ENCODE measurements around the gene KIF20A. TPM values are rescaled to one million over a fixed set of nuclear protein-coding genes. Genes with fewer than 3 reads are reported as not detected.

Gene KIF20A
- polyA plus RNA-seq, 2 of the 4 experiments (the other 2 are of a cell fraction): 37.4 to 45.0 TPM

DNA sequence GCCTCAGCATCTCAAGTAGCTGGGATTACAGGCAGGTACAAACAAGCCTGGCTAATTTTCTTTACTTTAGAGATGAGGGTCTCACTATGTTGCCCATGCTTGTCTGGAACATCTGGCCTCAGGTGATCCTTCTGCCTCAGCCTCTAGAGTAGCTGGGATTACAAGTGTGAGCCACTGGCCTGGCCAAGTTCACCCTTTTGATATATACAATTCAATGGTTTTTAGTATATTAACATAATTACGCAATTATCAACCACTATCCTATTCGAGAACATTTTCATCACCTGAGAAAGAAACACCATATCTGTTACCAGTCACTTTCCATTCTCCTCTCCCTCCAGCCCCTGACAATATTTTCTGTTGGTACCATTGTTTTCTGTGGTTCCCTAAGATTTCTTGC is 37.9 kb downstream of the KIF20A start:
- CTCF ChIA-PET: interaction anchor here (0.9 to 2.1 kb wide), 4 partner anchors 36 to 196 kb away, joined by 3 to 11 read pairs (median 6); no protein-coding TSS in a partner anchor
- DNase-seq (ENCODE audit: low read depth in 1 of 2, low spot score in 1 of 2) (no peak), ATAC-seq (no peak), FAIRE-seq (no peak)
- WGBS (ENCODE audit: missing lambda C conversion rate): 76% methylated on average over 2 of the region's 2 CpGs
- POLR2A ChIA-PET: no interaction called here
- no peaks in the 10 kb centered on the region for H3K9me3 ChIP-seq
- H3K4me3 ChIP-seq: no peak overlapping the region
- peaks cover 6% of the 10 kb centered on the region; the same call in 2 of the 3 replicates for H3K4me1 ChIP-seq
- no peak for TF ChIP-seq GATA3 (IDR thresholded peaks at IDR 0.05; ENCODE audit: borderline replicate concordance)
- peak; percentile 38 to 41; a peak in 2 of 4 replicates for TF ChIP-seq CEBPB (IDR thresholded peaks at IDR 0.05)
- no peak overlapping the region for H3K27ac ChIP-seq
- H3K4me2 ChIP-seq: no peak overlapping the region

DNA sequence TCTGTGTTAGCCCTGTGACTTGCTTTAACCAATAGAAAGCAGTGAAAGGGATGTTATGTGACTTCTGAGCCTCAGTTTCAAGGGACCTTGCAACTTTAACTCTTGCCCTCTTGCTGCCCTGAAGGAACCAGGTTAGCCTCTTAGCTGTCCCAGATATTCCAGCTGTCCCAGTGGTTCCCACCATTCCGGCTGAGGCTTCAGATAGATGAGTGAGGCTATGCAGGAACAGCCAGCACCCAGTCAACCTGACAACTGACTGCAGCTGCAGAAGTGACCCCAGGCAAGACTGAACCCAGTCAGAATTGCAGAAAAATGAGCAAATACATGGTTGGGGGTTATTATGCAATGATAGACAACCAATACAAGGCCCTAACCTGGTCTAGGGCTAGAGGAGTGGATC is 44.6 kb downstream of the KIF20A start:
- DNase-seq (ENCODE audit: low read depth in 1 of 2, low spot score in 1 of 2) (no peak), FAIRE-seq (no peak), ATAC-seq (peak; percentile 19 to 61; a peak in 5 of 6 replicates)
- Histone ChIP-seq H3K4me2 (no peak overlapping the region), H3K9me3 (peaks cover 20% of the 10 kb centered on the region), H3K4me3 (no peak overlapping the region), H3K4me1 (no peaks in the 10 kb centered on the region), H3K27ac (no peak overlapping the region)
- ChIA-PET POLR2A (interaction anchor here (0.7 kb wide), 1 partner anchor 115 kb away, joined by 3 read pairs; the partner anchor contains the start of gene FAM53C), CTCF (interaction anchor here (0.6 to 6.8 kb wide), 45 partner anchors 9 to 235 kb away, joined by 3 to 86 read pairs (median 4); partner anchors contain the start of genes BRD8, CDC23, FAM53C and KDM3B)
- WGBS (ENCODE audit: missing lambda C conversion rate): 88% methylated on average over 1 of the region's 1 CpG
- TF ChIP-seq, protein P1, sequence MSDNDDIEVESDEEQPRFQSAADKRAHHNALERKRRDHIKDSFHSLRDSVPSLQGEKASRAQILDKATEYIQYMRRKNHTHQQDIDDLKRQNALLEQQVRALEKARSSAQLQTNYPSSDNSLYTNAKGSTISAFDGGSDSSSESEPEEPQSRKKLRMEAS (IDR thresholded peaks at IDR 0.05): no peak
- TF ChIP-seq, protein P2, sequence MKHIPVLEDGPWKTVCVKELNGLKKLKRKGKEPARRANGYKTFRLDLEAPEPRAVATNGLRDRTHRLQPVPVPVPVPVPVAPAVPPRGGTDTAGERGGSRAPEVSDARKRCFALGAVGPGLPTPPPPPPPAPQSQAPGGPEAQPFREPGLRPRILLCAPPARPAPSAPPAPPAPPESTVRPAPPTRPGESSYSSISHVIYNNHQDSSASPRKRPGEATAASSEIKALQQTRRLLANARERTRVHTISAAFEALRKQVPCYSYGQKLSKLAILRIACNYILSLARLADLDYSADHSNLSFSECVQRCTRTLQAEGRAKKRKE (CRISPR knock-in tag; IDR thresholded peaks at IDR 0.05; ENCODE audit: low read depth): no peak
- TF ChIP-seq CBX8 (IDR thresholded peaks at IDR 0.05) (no peak), HDAC2 (IDR thresholded peaks at IDR 0.05) (no peak), MAZ (IDR thresholded peaks at IDR 0.05; ENCODE audit: borderline replicate concordance, low read depth, low read length) (no peak)
- TF ChIP-seq, protein P3, sequence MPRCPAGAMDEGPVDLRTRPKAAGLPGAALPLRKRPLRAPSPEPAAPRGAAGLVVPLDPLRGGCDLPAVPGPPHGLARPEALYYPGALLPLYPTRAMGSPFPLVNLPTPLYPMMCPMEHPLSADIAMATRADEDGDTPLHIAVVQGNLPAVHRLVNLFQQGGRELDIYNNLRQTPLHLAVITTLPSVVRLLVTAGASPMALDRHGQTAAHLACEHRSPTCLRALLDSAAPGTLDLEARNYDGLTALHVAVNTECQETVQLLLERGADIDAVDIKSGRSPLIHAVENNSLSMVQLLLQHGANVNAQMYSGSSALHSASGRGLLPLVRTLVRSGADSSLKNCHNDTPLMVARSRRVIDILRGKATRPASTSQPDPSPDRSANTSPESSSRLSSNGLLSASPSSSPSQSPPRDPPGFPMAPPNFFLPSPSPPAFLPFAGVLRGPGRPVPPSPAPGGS (IDR thresholded peaks at IDR 0.05): no peak

DNA sequence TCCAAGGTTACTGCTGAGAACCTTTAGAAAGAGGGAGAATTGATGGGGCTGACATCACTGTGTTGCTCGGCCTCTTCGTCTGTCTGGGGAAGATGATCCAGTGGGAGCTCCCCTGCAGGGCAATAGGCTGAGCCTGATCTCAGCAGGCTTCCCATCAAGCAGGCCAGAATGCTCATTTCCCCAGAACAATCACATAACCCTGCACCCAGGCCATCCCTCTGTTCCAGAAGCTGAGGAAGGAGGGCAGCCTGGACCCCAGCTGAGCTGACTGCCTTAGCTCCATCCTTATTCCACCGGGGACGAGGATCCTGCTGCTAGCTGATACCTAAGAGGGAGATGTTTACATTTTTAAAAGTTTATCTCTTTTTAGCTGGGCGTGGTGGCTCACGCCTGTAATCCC is 45.8 kb downstream of the KIF20A start:
- DNase-seq (ENCODE audit: low read depth in 1 of 2, low spot score in 1 of 2): no peak
- Histone ChIP-seq H3K9me3 (peaks cover 20% of the 10 kb centered on the region), H3K4me2 (no peak overlapping the region), H3K4me1 (no peaks in the 10 kb centered on the region; the same call in 2 of the 3 replicates), H3K4me3 (no peak overlapping the region), H3K27ac (no peak overlapping the region)
- ChIA-PET POLR2A (interaction anchor here (0.8 kb wide), 1 partner anchor 11 kb away, joined by 3 read pairs; no protein-coding TSS in a partner anchor), CTCF (interaction anchor here (0.6 to 6.8 kb wide), 7 partner anchors 11 to 161 kb away, joined by 3 to 86 read pairs (median 18); partner anchors contain the start of genes CDC23 and KDM3B)
- no peak for FAIRE-seq
- no peak for ATAC-seq
- TF ChIP-seq, protein P4, sequence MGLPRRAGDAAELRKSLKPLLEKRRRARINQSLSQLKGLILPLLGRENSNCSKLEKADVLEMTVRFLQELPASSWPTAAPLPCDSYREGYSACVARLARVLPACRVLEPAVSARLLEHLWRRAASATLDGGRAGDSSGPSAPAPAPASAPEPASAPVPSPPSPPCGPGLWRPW (IDR thresholded peaks at IDR 0.05): no peak
- TF ChIP-seq FOSL2 (IDR thresholded peaks at IDR 0.05) (no peak), FOSL2 (CRISPR knock-in tag; IDR thresholded peaks at IDR 0.05) (no peak), KDM5A (IDR thresholded peaks at IDR 0.05) (no peak), NPAS2 (CRISPR knock-in tag; IDR thresholded peaks at IDR 0.05; ENCODE audit: borderline replicate concordance) (no peak), RARB (CRISPR knock-in tag; IDR thresholded peaks at IDR 0.05) (no peak), HOXA7 (CRISPR knock-in tag; IDR thresholded peaks at IDR 0.05) (no peak), EP300 (IDR thresholded peaks at IDR 0.05) (no peak)
- TF ChIP-seq, protein P5, sequence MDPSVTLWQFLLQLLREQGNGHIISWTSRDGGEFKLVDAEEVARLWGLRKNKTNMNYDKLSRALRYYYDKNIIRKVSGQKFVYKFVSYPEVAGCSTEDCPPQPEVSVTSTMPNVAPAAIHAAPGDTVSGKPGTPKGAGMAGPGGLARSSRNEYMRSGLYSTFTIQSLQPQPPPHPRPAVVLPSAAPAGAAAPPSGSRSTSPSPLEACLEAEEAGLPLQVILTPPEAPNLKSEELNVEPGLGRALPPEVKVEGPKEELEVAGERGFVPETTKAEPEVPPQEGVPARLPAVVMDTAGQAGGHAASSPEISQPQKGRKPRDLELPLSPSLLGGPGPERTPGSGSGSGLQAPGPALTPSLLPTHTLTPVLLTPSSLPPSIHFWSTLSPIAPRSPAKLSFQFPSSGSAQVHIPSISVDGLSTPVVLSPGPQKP (IDR thresholded peaks at IDR 0.05; ENCODE audit: low read depth, low read length): no peak
- 69% methylated on average over 6 of the region's 6 CpGs for WGBS (ENCODE audit: missing lambda C conversion rate)

DNA sequence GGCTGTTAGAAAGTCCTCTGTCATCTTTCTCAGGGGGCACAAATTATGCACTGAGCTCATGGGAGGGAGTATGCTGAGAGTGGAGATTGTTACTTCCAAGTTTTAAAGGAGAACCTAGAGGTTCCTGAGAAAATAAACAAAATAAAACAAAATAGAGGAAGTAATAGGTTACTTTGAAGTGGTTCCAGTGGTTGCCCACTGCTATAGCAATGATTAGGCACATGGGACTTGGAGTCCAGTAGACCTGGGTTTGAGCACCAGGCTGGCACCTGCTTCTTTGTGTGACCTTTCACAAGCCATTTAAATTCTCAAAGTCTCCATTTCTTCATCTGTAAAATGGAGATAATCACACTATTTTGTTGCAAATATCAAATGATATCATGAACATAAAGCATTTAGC is 48.0 kb downstream of the KIF20A start:
- DNase-seq (ENCODE audit: low read depth in 1 of 2, low spot score in 1 of 2) (no peak), FAIRE-seq (no peak), ATAC-seq (no peak)
- H3K27ac ChIP-seq: no peak overlapping the region
- ChIA-PET CTCF (interaction anchor here (1.2 kb wide), 1 partner anchor 13 kb away, joined by 3 read pairs; the partner anchor contains the start of gene CDC23), POLR2A (no interaction called here)
- H3K4me2 ChIP-seq: no peak overlapping the region
- H3K4me1 ChIP-seq: peaks cover 16% of the 10 kb centered on the region
- H3K9me3 ChIP-seq: peaks cover 20% of the 10 kb centered on the region
- no peak overlapping the region for H3K4me3 ChIP-seq
- TF ChIP-seq ZFP36 (IDR thresholded peaks at IDR 0.05; ENCODE audit: borderline replicate concordance, partially characterized antibody): no peak
- TF ChIP-seq EHF (CRISPR knock-in tag; IDR thresholded peaks at IDR 0.05): no peak
- TF ChIP-seq, protein P1 (IDR thresholded peaks at IDR 0.05): no peak
- no peak for TF ChIP-seq PHF8 (IDR thresholded peaks at IDR 0.05; ENCODE audit: borderline replicate concordance, low read depth)
- no peak for TF ChIP-seq CHD4 (IDR thresholded peaks at IDR 0.05; ENCODE audit: borderline replicate concordance)
- no peak for TF ChIP-seq RCOR1 (IDR thresholded peaks at IDR 0.05; ENCODE audit: low read depth, low read length)
- no peak for TF ChIP-seq RFX5 (IDR thresholded peaks at IDR 0.05)
- TF ChIP-seq, protein P6, sequence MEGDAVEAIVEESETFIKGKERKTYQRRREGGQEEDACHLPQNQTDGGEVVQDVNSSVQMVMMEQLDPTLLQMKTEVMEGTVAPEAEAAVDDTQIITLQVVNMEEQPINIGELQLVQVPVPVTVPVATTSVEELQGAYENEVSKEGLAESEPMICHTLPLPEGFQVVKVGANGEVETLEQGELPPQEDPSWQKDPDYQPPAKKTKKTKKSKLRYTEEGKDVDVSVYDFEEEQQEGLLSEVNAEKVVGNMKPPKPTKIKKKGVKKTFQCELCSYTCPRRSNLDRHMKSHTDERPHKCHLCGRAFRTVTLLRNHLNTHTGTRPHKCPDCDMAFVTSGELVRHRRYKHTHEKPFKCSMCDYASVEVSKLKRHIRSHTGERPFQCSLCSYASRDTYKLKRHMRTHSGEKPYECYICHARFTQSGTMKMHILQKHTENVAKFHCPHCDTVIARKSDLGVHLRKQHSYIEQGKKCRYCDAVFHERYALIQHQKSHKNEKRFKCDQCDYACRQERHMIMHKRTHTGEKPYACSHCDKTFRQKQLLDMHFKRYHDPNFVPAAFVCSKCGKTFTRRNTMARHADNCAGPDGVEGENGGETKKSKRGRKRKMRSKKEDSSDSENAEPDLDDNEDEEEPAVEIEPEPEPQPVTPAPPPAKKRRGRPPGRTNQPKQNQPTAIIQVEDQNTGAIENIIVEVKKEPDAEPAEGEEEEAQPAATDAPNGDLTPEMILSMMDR (IDR thresholded peaks at IDR 0.05): no peak
- no peak for TF ChIP-seq CBX2 (IDR thresholded peaks at IDR 0.05; ENCODE audit: borderline replicate concordance, low read depth)
- TF ChIP-seq ESRRA (IDR thresholded peaks at IDR 0.05; ENCODE audit: borderline replicate concordance, low read length): no peak
- TF ChIP-seq HOXA7 (CRISPR knock-in tag; IDR thresholded peaks at IDR 0.05): no peak
